Stimulated activated CD4-positive, alpha-beta T cell treated with anti-CD3 and anti-CD28 coated beads, Interleukin-12 subunit alpha, Interleukin-12 subunit beta, amount 100 ng/mL, for 4 hours (primary cell): ENCODE results near the gene NRM.
"Not testable (repeated sequence)": the region's sequence is repeated elsewhere in the genome, so short reads cannot be mapped to it uniquely, and the experiment has no call there.

Source experiments
- DNase-seq: peaks from one replicate; pipeline ENCODE4 v3.0.0-alpha.2; 2020

Gene NRM

GRCh38 chr6:30690403-30691207 lies at the start of gene NRM:
TSS of gene NRM (minus strand) at chr6:30690984. CDS start at chr6:30690974, 10 bp downstream.
- peak; percentile 81 for DNase-seq

DNA sequence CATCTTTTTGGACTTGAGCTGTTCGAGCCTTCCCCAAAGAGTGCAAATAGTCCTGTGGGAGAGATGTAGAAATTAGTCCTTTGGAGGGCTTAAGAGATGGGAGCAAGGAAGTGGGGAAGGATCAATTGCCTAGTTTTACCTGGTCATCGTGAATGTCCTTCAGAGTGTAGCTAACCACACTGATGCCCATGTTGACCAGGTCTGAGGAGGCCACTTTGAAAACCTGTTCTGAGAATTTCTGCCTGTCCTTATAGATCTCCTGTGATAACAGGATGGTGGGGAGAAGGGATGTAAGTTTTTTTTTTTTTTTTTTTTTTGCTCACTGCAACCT lies 49.7 kb upstream of the NRM start:
- DNase-seq: no peak

GRCh38 chr6:30738532-30738931 lies 47.7 kb upstream of the NRM start:
- DNase-seq: no peak

- DNase-seq: no peak
Observed at GRCh38 chr6:30735668-30736314, 45.0 kb upstream of the NRM start.

DNA sequence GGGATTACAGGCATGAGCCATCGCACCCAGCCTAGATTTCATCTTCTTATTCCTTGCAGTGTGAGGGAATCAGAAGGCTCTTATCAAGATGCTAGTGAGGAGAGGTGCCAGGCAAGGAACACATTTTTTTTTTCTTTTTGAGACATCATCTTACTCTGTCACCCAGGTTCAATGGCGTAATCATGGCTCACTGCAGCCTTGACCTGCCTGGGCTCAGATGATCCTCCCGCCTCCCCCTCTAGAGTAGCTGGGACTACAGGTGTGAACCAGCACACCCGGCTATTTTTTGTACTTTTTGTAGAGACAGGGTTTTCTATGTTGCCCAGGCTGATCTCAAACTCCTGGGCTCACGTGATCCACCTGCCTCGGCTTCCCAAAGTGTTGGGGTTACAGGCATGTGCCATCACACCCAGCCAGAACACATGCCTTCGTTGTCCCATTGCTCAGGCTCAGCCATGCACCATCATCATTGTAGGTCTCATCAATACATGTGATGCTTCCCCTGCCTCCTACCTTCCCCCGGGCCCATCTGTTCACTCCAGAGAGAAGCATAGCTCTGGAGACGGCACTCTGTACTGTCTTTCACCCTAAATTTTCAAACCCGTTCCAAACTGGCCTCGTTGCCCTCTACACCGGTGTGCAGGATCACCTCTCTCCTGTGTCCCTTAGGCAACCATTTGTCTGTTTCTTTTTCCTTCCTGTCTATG lies 41.6 kb upstream of the NRM start:
- DNase-seq: no peak

DNA sequence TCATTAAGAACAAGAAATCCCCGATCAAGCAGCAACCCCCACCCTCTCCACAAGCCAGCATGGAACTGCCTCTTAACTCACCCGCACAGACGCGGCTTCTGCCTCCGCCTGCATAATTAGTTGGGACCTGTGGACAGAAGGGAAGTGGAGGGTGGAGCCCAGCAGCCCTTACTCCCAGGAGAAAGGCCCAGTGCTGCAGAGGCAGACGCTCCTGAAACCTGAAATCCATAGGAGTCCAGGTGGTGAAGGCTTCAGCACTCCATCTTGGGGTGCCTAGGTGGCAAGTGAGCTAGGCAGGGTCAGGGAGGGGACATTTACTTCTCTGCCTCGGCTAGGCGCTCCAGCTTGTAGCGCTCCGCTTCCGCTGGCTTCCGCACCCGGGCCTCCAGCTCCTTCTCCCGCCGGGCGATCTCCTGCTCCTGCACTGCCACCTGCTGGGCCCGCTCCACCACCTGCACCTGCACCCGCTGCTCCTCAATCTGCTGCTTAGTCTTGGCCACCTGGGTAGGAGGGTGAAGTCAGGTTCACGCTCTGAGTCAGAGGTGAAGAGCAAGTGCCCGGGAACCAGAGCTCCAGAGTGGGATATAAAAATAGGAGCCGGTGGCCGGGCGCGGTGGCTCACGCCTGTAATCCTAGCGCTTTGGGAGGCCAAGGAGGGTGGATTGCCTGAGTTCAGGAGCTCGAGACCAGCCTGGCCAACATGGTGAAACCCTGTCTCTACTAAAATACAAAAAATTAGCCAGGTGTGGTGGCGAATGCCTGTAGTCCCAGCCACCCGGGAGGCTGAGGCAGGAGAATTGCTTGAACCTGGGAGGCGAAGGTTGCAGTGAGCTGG lies 40.0 kb upstream of the NRM start:
- peak; percentile 83 for DNase-seq

DNA sequence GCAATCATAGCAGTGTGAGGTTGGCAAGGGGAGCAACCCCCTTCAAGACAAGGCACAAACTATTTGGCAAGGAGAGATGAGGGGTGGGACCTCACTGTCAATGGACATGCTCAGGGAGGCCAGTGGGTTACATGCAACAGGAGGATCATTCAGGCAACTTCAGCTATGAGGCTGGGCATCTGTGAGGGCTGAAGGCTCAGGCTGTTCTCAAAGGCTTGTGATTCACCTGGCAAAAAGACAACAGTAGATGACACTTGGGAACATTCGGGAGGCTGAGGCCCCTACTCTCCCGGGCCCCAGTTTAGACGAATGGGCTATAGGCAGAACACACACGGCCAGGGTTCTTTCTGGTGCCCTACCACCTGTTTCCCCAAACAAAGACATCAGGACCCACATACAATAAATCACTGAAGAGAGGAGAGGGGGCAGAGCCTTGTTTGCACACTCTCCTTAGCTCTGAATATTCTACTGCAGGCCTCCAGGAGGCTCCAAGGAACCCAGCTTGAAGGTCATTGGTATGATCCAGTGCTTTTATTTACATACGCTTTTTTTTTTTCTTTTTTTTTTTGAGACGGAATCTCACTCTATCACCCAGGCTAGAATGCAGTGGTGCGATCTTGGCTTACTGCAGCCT lies 37.3 kb upstream of the NRM start:
- no peak for DNase-seq

- DNase-seq: no peak
Observed at GRCh38 chr6:30726506-30727413, 36.0 kb upstream of the NRM start.

DNA sequence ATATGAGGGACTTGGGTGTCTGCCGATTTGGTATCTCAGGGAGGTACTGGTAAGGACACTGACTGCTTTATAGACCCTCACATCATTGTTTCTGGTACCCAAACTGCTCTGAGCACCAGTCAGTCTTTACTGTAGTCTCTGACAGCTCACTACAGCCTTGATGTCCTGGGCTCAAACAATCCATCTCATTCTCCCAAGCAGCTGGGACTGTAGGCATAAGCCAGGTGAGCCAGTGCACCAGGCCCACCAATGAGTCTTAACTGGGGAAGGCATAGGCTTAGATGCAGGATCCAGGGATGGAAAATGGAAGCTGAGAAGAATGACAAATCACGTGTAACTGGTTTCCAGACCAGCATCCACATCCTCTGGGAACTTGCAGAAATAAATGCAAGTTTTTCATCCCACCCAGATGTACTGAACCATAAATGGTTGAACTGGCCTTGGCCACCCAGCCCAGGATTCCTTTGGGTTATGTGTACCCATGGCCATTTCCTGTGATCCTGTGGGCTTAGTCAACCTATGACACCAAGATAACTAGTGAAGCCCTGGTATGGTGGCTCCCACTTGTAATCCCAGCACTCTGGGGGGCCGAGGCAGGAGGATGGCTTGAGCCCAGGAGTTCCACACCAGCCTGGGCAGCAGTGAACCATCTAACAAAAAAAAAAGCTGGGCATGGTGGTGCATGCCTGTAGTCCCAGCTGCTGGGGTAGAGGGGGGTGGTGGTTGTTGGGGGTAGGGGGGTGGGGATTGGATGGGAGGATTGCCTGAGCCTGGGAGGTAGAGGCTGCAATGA lies 35.1 kb upstream of the NRM start:
- no peak for DNase-seq

GRCh38 chr6:30724906-30725667 lies 34.3 kb upstream of the NRM start:
- no peak for DNase-seq

- not testable (repeated sequence) for DNase-seq
Observed at GRCh38 chr6:30723843-30724741, 33.3 kb upstream of the NRM start.

- DNase-seq: not testable (repeated sequence)
Observed at GRCh38 chr6:30723159-30723842, 32.5 kb upstream of the NRM start.

DNA sequence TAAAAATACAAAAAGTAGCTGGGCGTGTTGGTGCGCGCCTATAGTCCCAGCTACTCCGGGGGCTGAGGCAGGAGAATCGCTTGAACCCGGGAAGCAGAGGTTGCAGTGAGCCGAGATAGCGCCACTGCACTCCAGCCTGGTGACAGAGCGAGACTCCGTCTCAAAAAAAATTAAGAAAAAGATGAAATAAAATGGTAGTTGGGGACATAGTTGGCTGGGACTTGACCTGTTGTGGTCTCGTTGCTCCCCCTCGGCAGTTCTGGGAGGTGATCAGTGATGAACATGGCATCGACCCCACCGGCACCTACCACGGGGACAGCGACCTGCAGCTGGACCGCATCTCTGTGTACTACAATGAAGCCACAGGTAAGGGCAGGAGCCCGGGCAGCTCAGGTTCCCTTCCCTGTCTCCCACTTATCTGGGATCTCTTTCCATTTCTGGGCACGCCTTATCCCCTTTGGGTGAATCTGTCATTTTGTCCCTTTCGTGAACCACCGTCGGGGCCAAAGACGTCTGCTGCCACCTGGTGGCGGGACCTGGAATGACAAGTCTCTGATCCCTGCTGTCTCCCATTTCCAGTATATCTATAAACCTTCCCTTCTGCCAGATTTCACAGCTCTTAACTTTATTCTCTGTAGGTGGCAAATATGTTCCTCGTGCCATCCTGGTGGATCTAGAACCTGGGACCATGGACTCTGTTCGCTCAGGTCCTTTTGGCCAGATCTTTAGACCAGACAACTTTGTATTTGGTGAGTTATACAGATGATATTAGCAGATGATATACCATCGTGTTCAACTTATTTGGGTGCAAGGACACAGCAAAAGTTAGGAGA lies 31.7 kb upstream of the NRM start:
- peak; percentile 82 for DNase-seq

DNA sequence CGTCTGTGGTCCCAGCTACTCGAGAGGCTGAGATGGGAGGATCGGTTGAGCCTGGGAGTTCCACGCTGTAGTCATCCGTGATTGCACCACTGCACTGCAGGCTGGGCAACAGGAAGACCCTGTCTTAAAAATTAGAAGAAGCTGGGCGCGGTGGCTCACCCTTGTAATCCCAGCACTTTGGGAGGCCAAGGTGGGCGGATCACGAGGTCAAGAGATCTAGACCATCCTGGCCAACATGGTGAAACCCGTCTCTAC lies 31.2 kb upstream of the NRM start:
- DNase-seq: not testable (repeated sequence)

GRCh38 chr6:30721198-30722024 lies 30.6 kb upstream of the NRM start:
- peak; percentile 98 for DNase-seq

GRCh38 chr6:30720738-30721197 lies 30.0 kb upstream of the NRM start:
- peak; percentile 63 for DNase-seq
